Measurements from ENCODE around the gene FGFR2.
"Not testable (repeated sequence)": the region's sequence is repeated elsewhere in the genome, so short reads cannot be mapped to it uniquely, and the experiment has no call there.

Gene FGFR2

DNA sequence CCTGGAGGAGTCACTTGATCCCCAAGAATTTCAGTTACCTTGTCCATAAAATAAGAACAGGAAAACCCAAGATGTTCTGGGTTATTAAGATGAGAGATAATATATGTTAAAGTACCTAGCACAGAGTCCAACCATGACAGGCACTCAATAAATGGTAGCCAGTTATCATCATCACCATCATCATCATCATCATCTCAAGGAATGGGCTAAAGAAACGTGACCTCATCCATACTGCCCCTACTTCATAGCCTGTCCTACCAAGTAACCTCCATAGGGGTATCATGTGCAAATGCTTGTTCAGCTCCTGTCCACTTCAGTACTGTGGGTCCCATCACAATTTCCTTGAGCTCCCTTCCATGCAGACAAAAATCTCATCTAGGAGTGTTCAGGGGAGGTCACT lies 14.4 kb downstream of the FGFR2 start:
- DNase-seq: no peak

DNA sequence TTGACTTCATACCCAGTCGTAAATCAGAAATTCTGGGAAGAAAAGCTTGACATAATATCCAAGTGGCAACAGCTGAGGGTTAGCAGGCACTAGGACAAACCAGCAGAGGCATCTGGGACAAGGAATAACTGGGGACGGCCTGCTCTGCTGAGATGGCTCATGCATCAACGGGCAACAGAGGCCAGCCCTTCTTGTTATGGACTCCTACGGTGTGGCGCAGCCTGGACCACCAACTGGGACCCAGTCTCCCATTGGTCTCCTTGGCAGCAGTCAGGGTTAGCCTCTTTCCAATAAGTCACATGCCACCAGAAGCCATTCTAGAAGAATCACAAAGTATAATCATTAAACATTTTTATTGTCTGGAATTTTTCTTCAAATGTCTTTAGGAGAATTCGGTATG lies 15.0 kb downstream of the FGFR2 start:
- DNase-seq: no peak

DNA sequence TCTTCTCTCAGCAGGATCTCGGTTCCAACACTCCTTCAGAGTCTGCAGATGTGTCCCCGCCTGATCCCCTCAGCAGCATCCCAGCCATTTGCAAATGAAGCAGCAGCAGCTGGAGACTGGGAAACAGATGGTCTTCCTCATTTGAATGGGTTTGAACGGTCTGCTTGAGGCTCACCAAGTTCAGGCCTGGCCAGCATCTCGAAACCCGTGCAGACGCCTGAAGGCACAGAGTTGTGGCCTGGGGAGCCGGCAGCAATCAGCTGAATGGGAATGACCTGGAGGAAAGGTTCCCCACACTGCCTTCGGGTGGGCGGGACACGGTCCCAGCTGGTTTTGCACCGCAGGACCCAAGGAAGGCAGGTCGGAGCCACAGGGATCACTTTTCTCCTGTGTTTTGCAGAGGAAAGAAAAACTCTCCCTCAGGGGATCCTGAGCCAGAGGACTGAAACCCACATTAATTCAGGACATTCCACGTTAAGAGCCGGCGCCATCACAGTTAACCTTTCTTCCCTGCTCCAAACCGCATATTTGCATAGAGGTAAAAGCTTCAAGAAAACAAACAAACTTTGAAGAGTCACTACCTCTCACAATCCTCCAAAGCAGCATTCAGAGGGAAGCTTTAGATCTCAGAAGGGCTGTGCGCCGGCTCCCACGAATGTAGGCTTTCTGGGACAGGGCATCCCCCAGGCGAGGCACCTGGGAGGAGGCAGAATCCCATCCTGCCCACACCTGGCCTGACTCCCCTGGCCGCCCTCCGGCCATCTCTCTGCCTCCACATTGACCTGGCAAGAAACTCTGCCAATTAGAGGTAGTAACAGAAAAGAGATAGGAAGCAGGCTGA lies 17.7 kb downstream of the FGFR2 start:
- no peak for DNase-seq

DNA sequence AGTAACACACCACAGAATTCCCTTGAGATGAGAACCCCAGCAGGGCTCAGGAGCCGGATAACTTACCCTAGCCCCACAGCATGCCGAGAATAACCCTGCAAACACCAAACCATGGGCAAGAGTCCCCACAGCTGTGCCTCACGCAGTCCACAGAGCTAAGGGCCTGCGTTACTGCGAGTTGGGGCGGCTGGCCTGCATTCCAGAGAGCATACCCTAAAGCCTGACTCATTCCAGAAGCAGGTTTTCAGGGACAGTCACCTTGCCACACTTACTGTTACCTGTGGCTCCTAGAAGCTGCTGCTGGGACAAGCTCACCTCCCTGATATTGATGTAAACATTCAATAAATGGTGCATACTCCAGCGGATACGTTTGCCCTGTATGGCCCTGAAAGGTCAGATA lies 18.6 kb downstream of the FGFR2 start:
- no peak for DNase-seq

DNA sequence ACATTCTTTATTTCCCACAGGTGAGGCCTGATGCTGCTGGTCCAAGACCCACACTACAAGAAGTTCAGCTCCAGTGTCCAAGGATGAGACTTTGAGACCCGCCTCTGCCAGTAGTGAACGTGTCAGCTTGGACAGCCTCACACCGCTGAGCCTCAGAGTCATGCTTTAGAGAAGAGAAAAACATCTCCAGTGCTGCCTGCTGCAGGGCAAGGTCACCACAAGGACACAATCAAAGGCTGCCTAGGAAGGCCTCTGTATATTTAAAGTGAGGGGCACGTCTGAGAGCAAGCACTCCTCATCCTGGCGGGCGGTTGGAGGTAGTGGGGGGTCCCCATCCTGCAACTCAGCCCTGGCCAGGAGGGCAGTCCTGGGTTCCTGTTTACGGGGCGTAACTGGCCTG lies 19.3 kb downstream of the FGFR2 start:
- no peak for DNase-seq

DNA sequence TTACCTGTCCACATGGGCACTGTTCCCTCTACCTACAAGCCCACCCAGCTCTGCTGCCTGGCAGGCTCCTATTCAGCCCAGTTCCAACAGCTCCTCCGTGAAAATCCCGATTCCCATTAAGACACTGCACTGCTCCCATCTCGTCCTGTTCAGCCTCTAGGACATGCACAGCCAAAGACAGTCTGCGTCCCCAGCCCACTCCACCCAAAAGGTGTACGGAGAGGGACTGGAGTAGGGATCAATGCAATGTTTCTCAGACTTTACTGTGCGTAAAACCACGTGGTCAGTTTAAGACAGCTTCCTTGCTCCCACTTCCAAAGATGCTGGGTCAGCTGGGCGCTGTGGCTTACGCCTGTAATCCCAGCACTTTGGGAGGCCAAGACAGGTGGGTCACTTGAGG lies 19.9 kb downstream of the FGFR2 start:
- no peak for DNase-seq

DNA sequence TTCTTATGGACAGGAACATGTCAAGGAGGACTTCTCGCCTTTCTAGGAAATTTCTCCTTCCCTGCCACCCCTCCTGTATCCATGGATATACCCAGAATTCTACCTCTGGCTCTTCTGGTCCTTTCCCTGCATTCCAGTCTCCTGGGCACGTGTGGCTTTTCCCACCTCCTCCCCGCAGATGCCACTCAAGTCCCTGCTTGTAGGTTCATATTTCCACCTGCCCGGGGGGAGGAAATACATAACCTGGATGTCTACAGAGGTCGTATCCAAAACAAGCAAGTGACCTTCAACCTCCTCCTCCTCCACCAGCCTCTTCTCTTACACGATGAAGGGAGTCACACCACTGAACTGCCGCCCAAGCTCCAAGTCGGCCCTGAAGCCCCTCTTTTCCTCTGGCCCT lies 20.7 kb downstream of the FGFR2 start:
- no peak for DNase-seq

DNA sequence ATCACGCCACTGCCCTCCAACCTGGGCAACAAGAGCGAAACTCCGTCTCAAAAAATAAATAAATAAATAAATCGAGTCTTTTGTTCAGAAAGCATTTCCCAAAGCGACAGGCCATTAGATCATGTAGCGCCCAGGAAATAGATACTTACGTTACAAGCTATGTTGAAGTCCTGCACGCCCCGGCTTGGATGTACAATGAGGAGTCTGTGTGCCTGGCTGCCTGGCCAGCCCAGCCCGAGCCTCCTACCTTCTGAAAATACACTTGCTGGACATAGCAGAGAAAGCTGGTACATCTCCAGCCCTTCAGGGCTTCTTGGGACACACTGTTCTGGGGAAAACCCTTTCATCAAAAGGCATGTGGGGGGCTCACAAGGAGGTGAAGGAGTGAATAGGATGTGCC lies 22.1 kb downstream of the FGFR2 start:
- DNase-seq: no peak

DNA sequence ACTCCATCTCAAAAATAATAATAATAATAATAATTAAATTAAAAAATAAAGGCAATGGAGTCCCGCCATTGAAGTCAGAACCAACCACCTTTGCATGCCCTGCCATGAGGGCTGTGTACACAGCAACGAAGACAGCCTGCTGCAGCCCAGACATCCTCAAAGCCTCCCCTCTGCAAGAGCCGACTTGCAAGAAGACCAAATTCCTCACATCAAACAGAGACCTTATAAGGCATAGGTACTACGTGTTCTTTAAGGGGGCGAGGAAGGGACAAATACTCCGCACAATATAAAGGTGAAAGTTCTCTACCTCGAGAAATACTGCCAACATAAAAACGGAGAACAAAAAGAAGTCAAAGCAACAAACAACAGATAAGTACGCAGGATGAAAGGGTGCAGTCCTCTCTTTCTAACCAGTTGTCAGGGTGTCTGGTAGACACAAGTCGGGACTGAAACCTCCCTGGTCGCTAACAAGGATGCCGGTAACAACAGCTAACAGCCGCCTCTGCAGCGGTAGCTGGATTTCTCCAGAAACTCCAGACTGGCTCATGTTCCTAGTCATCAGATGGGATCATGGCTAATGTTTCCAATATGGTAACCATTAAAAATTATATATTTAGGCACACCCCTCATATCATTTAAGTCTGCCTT lies 23.6 kb downstream of the FGFR2 start:
- no peak for DNase-seq

DNA sequence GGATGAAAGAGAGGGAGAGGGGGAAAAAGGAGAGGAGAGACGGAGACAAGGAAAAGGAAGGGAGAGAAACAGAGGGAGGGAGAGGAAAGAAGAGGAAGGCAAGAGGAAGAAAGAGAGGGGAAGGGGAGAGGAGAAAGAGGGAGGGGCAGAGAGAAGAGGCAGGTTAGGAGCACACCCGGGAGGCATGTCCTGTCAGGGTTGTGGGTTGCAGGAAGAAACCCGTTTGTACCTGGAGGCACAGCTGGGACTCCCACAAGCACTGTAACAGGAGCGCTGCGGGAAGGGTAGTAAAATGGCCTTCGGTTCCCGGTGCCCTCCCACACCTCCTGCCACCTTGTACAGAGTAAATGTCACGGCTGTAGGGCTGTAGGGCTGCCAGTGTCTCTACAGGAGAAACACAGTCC lies 24.7 kb downstream of the FGFR2 start:
- DNase-seq: no peak

DNA sequence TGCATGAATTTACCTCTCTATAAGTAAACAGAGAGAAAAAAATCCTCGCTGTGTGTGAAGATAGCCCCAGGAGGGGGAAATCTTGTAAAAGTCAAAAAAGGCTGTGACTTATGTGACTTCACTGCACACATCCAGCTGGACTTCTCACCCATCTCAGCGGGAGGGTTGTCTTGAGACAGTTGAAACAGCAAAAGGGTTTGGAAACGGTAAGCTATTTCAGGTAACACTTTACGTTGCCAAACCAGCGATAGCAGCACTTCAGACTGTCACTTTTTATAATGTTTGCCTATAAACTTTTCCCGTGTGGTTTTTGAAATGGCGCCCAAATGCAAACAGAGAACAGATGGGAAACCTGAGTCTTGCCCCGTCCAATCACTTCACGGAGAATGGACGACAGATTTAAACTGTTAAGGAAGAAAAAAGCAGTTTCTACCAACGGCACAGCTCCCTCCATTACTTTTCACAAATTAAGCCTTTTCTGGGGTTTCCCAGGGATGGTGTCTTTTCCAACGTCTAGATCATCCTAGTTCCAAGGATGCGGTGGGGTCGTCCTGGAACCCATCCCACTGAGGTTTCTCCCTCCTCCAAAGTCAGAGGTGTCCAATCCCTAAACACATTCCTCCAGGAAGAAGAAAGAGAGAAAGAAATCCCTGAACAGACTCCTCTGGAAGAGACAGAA lies 25.2 kb downstream of the FGFR2 start:
- no peak for DNase-seq

DNA sequence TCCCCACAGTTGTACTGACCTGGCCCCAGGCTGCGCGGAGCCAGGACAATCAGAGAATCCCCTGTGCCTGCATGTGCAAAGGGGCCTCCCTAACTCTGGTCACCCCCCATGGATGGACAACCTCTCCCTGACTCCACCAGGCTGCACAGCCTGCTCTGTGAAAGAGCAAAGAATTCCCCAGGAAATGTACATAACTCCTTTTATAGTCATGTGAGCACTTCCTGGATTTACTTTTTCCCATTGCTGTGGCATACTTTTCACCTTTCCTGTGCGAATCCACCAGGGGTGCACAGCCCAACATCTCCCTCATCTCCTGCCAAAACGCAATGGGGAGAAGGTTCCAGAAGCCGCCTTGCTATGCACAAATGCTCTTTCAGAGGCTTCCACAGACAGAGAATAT lies 27.9 kb downstream of the FGFR2 start:
- DNase-seq: no peak

DNA sequence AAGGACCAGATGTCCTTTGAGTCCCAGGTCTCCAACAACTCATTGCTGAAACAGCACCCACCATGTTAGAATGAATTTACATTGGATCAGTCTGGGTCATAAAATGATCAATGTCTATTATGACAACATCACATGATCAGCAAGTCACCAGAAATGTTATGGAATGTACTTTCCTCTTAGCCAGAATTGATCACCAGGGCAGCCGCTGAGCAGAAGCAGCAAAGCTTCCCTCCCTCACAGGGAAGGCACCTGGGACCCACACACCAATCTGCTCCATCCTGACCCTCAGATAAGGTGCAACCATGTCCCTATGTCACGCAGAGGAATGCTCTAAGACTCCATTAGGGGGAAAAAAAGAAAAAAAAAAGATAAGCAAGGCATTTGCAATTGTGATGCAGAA lies 30.0 kb downstream of the FGFR2 start:
- no peak for DNase-seq

DNA sequence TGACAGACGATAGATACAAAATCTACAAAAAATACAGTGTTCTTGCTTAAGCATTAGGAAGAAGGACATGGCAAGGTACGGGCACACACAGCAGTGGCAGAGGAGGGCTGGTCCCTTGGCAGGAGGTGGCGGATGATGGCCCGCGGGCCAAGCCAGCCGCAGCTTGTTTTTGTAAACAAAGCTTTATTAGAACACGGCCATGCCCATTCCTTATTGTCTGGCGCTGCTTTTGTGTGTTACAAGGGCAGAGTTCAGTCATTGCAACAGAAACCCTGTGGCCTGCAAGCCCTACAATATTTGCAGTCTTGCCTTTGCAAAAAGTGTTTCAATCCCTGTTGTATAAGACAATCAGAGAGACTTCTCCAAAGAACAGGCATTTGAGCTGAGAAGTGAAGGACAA lies 30.7 kb downstream of the FGFR2 start:
- no peak for DNase-seq

DNA sequence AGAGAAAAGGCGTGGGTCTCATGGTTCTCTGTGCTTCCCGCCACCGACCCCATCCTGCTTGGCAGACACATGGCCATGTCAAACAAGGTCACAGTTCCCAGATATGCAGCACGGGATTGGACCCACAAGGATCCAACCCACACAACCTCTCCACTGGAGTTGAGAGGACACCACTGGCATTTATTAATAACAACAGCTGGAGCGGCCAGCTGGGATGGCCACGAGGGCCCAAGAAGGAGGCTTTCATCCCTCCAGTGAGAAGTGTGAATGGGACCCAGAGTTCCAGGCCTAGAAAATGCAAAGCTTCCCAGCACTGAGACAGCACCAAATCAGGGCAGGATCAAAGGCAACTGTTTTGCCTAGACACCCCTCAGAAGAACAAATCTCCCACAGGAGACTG lies 31.5 kb downstream of the FGFR2 start:
- DNase-seq: no peak

DNA sequence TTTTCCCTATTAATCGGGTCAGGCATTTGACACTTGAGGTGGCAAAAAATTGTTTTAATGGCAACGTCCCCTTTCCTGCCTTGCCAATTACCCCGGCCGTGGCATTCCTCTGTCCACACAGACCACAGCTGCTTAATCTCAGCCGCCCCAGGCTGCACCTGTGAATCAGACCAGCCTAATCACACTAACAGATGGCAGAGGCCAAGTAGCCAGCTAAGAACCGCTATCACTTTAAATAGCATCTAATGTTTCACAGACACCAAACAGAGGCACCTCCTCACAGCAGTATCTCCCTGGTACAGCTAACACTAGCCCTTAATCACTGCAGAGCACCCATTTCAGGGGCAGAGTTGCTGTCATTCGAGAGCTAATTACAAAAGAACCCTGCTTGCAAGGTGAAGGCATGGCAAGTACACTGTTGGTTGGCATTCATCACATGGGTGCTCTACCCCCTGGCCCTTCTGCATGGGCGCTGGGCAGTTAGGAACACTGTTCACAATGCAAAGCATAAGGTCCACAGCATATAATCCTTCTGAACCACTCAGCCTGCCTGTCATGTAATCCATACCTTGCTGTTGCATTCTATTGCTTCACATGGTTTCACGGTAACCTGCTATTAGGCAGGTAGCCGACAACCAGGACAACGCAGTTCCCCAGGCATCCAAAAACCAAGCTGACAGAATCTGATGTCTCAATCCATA lies 38.8 kb downstream of the FGFR2 start:
- DNase-seq: no peak

DNA sequence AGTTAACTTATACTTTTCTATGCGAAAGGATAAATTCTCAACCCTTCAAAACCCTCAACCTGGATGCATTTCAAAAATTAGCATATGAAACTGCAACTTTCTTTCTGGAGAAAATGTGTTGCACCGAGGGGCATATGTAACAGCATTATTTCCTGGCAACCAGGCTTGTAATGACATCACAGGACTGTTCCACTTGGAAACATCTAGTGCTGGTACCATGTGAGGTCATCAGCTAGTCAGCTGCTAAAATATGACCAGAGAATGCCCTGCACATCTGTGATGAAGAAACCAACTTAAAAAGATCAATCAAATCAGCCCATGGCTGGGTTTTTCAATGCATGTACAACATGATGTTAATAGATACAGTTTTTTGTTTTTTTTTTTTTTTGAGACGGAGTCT lies 40.0 kb downstream of the FGFR2 start:
- no peak for DNase-seq

DNA sequence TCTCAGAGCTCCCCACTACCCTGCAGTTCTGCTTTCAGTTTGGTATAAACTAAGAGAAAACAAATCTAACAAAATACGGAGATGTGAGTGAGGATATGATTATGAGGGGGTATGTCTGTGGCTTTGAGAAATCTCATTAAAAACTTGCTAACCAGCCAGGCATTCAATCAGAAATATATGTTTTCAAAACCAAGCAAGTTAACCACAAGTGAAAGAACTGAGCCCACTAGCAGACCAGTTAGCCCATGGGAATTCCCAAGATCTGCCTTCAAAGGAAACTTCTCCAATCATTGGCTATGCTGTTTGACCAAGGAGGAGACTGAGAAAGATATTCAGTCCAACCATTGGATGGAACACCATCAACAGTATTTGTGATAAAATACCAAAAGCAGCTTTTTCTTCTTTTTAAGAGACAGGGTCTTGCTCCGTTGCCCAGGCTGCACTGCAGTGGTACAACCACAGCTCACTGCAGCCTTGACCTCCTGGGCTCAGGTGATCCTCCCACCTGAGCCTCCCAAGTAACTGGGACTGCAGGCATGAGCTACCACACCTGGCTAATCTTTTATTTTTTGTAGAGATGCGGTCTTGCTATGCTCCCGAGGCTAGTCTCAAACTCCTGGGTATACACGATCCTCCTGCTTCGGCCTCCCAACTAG lies 41.2 kb downstream of the FGFR2 start:
- DNase-seq: no peak

DNA sequence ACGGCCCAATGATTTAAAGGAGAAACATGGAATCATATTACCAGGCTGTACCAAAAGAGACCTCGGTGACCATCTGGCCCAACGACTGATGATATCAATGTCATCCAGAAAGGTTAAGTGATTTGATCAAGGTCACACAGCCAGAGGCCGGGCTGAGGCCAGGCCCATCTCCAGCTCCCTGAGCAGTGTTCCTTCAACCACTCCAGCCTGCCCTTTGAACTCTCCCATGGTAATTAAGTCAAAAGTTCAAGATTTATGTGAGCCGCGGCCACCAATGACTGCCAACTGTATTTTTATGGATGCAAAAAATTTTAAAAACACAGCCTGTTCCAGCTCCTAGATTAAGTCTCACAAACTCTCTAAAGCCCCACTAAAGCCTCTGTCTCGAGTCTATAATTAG lies 41.8 kb downstream of the FGFR2 start:
- no peak for DNase-seq

DNA sequence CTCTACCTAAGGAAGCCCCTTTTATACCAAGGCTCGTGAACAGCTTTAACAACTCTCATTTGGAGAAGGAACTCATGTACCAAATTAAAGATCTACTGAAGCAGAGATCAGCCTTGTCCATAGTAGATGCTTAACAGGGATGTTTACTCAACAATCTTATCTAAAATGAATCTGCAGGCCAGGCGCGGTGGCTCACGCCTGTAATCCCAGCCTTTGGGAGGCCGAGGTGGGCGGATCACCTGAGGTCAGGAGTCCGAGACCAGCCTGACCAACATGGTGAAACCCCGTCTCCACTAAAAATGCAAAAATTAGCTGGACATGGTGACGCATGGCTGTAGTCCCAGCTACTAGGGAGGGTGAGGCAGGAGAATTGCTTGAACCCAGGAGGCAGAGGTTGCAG lies 43.3 kb downstream of the FGFR2 start:
- not testable (repeated sequence) for DNase-seq

DNA sequence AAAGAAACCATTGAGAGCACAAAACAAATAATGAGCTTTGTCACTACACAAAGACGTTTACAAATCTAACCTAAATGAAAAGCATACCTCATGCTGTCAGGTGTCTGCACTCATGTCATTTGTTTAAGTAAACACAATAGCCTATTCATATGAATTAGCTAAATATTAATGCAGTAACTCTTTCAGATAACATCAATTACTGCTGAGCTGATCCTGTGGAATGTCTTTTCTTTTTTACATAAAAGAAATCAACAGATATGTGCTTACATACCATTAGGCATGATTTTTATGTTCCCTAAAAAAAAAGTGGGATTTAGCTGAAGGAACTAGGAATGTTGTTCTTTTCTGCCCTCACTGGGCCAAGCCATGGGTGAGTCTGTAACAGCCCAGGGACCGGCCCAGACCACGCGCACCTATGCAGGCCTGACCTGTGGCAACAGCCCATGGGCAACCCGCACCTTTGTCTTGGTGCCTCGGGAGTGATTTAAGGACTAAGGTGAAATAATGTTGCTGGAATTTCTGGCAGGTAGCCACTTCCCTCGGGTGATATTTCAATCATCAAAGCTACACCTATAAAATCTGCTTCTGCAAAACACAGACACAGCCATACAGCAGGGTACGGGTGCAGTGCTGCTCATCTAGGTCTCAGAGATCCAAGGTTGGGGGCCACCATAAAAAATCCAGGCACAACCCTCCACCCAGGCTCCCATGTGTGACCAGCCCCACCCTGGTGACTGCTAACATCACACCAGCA lies 44.6 kb downstream of the FGFR2 start:
- DNase-seq: peak; percentile 2

DNA sequence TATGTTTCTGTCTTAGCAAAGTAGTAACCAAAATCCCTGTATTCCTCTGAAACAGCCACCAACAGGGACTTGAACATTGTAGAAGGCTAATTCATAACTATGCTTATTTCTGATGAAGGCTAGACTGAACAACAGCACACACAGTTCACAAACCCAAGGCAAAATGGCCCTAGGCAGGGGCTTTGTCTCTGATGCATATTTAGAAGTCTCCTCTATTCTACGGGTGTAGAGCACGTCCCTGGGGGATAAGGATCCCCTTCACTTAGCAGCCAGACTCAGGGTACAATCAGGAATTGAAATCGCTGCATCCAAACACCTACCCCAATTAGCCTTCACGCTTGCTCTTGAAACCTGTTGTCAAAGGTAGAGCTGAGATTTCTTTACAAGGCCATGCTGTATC lies 45.5 kb downstream of the FGFR2 start:
- no peak for DNase-seq

All from DMS79 (cell line).